Lower leg skin (tissue), 3 donors: Measurements from ENCODE around the gene SMOC2.
"Not testable (repeated sequence)": the region's sequence is repeated elsewhere in the genome, so short reads cannot be mapped to it uniquely, and the experiment has no call there.

ENCODE experiments used
- CTCF ChIP-seq, 3 donors: fragments of 450-650 bp; IDR thresholded peaks; one replicate each; pipeline ENCODE4 v1.5.1; 2016; ENCODE audit warnings: antibody characterized with exemption in 3 of 3, mild to moderate bottlenecking in 3 of 3, moderate library complexity in 2 of 3
- POLR2A ChIP-seq, 2 donors: fragments of 450-650 bp; IDR thresholded peaks; one replicate each; pipeline ENCODE4 v1.6.1; 2016 to 2017; ENCODE audit warnings: antibody characterized with exemption in 2 of 2, mild to moderate bottlenecking in 1 of 2, moderate library complexity in 1 of 2

GRCh38 chr6:168610966-168611365 is 170.0 kb downstream of the SMOC2 start:
- TF ChIP-seq CTCF, POLR2A (IDR thresholded peaks at IDR 0.05): not testable (repeated sequence)
